Neural crest cell (in vitro differentiated cells): ENCODE results near the gene LRMDA. TPM values are rescaled to one million over a fixed set of nuclear protein-coding genes. Genes with fewer than 3 reads are reported as not detected.

Source experiments
- DNase-seq: peaks from one replicate; pipeline ENCODE4 v3.0.0; 2021; ENCODE audit warnings: low read depth, mixed read lengths, low spot score
- H3K27ac Mint-ChIP-seq: one replicate; pipeline ENCODE4 v1.8.0; 2021; ENCODE audit warnings: mild to moderate bottlenecking, mixed read lengths; ENCODE audit not compliant: unreplicated experiment
- H3K27me3 Mint-ChIP-seq: 2 replicates; pipeline ENCODE4 v1.8.0; 2021; ENCODE audit warnings: low read depth, mild to moderate bottlenecking, mixed read lengths
- H3K36me3 Mint-ChIP-seq: 2 replicates; pipeline ENCODE4 v1.8.0; 2021; ENCODE audit warnings: low read depth, mild to moderate bottlenecking, mixed read lengths
- H3K4me1 Mint-ChIP-seq: 2 replicates; pipeline ENCODE4 v1.8.0; 2021; ENCODE audit warnings: mixed read lengths
- H3K4me3 Mint-ChIP-seq: one replicate; pipeline ENCODE4 v1.8.0; 2021; ENCODE audit warnings: mild to moderate bottlenecking, mixed read lengths
- H3K9me3 Mint-ChIP-seq: 2 replicates; pipeline ENCODE4 v1.8.0; 2021; ENCODE audit warnings: mixed read lengths
- total RNA-seq: library from RNA; stranded (reverse); gene quantifications from 2 replicates; pipeline ENCODE4 v1.2.1, GENCODE V29; 2021
- TF ChIP-seq, protein P1 (sequence below): fragments of 200-600 bp; sonication (generic); conservative IDR thresholded peaks from 2 replicates; pipeline ENCODE4 v1.5.0; 2021; ENCODE audit warnings: antibody characterized with exemption, mild to moderate bottlenecking

The LRMDA gene
- total RNA-seq, 1 donor from 2014 or later, result 3.1 TPM

DNA sequence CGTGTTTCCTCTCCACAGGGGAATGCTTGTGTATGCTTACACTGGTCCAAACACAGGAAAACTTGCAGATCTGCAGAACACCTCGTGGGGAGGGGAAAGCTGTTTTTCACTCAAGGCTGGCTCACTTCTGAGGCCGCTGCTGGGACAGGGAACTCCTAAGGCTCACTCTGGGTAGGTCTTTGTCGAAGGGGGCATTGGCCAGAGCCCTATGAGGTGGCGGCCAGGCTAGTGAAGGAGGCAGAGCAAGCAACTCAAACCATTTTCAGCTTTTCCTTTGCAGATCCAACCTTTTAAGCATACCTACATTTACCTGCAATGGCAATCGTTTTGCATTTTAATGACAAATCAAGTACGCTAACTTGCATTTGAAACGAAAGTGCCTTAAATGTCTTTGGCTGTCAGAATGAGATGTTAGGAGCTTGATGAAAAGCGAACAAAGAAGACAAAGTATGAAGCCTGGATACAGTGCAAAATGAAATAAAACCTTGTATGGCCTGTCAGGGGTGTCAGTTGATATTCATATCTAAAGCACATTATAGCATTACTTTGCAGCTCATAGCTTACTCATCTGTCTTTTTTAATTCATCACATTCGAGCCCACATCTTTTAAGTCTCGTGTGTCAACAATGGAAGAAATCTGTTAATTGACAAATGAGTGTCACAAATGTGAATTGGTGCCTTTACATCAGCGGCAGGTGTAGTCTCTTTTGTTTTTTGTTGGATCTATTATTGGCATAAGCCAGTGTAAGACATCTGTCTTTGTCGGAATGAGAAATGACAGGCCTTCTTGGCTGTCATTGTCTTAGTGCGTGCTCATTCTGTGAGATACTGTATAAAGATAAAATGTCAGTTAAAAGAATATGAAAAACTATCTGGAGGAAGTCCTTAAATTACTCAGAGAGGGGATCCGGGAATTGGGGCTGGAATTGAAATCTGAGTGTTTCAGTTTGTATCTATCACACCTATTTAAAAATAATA is 30.5 kb downstream of the LRMDA start:
- Mint-ChIP-seq H3K36me3 (peaks cover 2% of the 10 kb centered on the region), H3K4me3 (no peak overlapping the region), H3K27ac (no peak overlapping the region), H3K9me3 (no peaks in the 10 kb centered on the region), H3K27me3 (no peaks in the 10 kb centered on the region), H3K4me1 (peaks cover 12% of the 10 kb centered on the region)
- no peak for DNase-seq
- TF ChIP-seq, protein P1, sequence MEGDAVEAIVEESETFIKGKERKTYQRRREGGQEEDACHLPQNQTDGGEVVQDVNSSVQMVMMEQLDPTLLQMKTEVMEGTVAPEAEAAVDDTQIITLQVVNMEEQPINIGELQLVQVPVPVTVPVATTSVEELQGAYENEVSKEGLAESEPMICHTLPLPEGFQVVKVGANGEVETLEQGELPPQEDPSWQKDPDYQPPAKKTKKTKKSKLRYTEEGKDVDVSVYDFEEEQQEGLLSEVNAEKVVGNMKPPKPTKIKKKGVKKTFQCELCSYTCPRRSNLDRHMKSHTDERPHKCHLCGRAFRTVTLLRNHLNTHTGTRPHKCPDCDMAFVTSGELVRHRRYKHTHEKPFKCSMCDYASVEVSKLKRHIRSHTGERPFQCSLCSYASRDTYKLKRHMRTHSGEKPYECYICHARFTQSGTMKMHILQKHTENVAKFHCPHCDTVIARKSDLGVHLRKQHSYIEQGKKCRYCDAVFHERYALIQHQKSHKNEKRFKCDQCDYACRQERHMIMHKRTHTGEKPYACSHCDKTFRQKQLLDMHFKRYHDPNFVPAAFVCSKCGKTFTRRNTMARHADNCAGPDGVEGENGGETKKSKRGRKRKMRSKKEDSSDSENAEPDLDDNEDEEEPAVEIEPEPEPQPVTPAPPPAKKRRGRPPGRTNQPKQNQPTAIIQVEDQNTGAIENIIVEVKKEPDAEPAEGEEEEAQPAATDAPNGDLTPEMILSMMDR, result no peak

DNA sequence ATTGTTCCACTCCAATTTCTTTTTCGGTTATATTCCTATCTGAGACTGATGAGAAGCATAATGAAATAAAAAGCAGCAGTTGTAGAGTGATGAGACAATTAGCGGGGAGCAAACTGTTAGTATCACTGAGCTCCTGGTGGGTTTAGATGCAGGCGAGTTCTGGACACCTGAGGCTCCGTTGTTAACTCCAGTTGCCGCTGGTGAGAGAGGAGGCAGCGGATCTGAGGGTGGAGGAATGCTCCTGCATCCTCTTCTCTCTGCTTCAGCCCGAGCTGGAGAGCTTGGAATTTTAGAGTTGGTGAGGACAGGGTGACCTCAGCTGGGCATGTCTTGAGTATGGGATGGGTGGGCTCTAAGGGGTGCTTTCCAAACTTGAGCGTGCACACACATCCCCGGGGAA is 31.4 kb downstream of the LRMDA start:
- no peaks in the 10 kb centered on the region for H3K27me3 Mint-ChIP-seq
- TF ChIP-seq, protein P1, result no peak
- H3K4me1 Mint-ChIP-seq, result peaks cover 12% of the 10 kb centered on the region
- no peak overlapping the region for H3K4me3 Mint-ChIP-seq
- no peak overlapping the region for H3K27ac Mint-ChIP-seq
- peaks cover 2% of the 10 kb centered on the region for H3K36me3 Mint-ChIP-seq
- DNase-seq, result no peak
- no peaks in the 10 kb centered on the region for H3K9me3 Mint-ChIP-seq

DNA sequence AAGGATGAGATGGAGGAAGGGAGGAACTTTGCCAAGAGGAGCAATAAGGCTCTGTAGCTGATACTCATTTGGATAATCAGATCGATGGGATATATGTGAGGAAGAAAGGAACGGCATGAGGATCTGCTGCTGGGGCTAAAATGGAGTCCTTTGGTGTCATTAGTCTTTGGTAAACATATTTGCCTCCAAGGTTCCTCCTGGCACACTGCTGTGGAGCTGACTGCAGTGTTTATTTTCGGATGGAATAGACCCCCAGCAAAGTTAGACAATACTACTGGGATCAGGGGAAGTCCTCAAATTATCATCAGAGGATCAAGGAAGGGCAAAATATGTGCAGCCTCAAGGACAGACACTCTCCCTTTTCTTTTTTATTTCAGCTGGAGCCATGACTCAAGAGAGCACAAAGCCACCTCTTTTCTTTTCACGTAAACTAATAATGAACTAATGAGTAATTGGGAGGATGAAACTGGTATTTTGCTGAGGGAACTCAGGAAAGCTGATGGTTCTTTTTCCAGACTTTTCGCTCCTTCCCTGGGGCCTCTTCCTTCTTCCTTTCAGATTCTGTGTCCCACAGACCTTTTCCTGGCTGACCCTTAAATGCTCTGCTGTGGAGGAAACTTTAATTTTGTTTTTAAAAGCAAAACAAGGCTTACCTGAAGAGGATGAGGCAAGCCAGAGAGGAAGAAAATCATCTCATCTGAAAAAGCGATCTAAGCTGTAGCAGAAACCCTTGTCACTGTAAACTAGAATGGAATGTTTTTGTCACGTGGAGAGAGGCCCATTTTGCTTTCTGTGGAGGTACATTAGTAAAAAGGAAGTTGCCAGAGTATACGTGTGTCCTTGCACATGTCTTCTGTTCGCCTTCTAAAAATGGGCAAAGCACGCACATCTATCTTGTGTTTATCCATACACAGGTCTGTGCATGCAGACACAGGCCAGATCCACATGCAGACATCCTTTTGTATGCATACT is 33.3 kb downstream of the LRMDA start:
- Mint-ChIP-seq H3K27me3 (no peaks in the 10 kb centered on the region), H3K36me3 (no peaks in the 10 kb centered on the region), H3K9me3 (no peaks in the 10 kb centered on the region), H3K4me1 (peaks cover 12% of the 10 kb centered on the region), H3K27ac (peak overlapping the region; percentile 51), H3K4me3 (no peak overlapping the region)
- no peak for DNase-seq
- TF ChIP-seq, protein P1, result no peak

DNA sequence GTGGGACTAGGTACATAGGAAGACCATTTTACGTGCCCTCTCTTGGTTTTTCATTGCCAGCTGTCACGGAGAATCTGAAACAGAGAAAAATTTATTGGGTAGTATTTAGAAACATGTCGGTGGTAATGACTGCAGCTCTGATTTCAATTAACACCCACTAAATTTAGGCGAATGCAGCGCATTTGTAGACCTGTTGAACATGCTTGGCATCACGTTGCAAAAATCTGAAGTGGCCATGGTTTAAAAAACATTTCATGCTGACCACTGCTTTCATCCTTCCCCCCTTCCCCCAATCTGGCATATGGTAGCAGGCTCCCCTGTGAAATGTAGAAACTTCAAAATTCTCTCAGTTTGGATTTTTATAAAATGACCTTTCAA is 34.0 kb downstream of the LRMDA start:
- Mint-ChIP-seq H3K4me3 (no peak overlapping the region), H3K27ac (no peak overlapping the region), H3K36me3 (no peaks in the 10 kb centered on the region), H3K9me3 (no peaks in the 10 kb centered on the region), H3K27me3 (no peaks in the 10 kb centered on the region), H3K4me1 (peaks cover 12% of the 10 kb centered on the region)
- no peak for DNase-seq
- TF ChIP-seq, protein P1, result no peak

DNA sequence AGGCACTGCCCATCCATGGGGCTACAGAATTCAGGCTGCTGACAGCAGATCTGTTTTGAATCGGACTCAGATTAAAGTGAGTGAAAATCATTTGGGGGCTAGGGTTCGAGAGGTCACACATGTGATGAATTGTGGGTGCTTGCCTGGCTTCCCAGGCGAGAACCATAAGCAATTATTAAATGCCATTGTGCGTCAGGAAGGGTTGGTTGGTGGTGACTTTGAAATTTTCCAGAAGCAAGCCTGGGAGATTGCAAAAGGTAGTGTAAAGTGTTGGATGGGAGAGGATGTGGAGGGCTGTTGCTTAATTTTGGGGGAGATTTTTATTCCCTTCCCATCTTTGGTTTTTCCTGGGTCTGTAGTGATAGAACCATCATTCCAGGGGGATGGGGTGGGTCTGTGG is 34.6 kb downstream of the LRMDA start:
- DNase-seq, result no peak
- Mint-ChIP-seq H3K9me3 (no peaks in the 10 kb centered on the region), H3K36me3 (no peaks in the 10 kb centered on the region), H3K4me3 (no peak overlapping the region), H3K27me3 (no peaks in the 10 kb centered on the region), H3K27ac (no peak overlapping the region), H3K4me1 (peaks cover 12% of the 10 kb centered on the region)
- TF ChIP-seq, protein P1, result no peak
